ENCODE measurements around the gene DHRS7B. TPM values are rescaled to one million over a fixed set of nuclear protein-coding genes. Genes with fewer than 3 reads are reported as not detected.
"Not testable (repeated sequence)": the region's sequence is repeated elsewhere in the genome, so short reads cannot be mapped to it uniquely, and the experiment has no call there.

DHRS7B gene
- polyA plus RNA-seq, 1 donor (not counting 4 experiments of a cell fraction or from before 2014, with no cell fraction given) = 33.8 TPM

GRCh38 chr17:21082001-21082436 lies 44.7 kb upstream of the DHRS7B start:
- H3K79me2 ChIP-seq (ENCODE audit: control insufficient read depth, insufficient read depth, low read length) = no peaks in the 10 kb centered on the region
- no peak overlapping the region for H3K4me3 ChIP-seq (ENCODE audit: control insufficient read depth in 2 of 3, extremely low read depth in 1 of 3, insufficient read depth in 2 of 3, low read depth in 1 of 3, low read length in 3 of 3)
- FAIRE-seq (no peak), DNase-seq (ENCODE audit: low read depth, low spot score) (no peak)
- H3K4me1 ChIP-seq (ENCODE audit: control insufficient read depth, extremely low read depth, insufficient read depth, low read length) = no peaks in the 10 kb centered on the region
- H3K27me3 ChIP-seq (ENCODE audit: control insufficient read depth, extremely low read depth, insufficient read depth, low read length) = peaks cover 8% of the 10 kb centered on the region
- TF ChIP-seq EZH2 (IDR thresholded peaks at IDR 0.05; ENCODE audit: low read length) (no peak), CTCF (optimal IDR thresholded peaks at IDR 0.05 in 1 of 3, IDR thresholded peaks at IDR 0.05 in 1 of 3, conservative IDR thresholded peaks at IDR 0.05 in 1 of 3; ENCODE audit: extremely low read depth in 1 of 3, insufficient read depth in 2 of 3, low read length in 3 of 3) (no peak)
- H3K27ac ChIP-seq (ENCODE audit: control insufficient read depth, insufficient read depth, low read length) = no peak overlapping the region
- H3K9me3 ChIP-seq (ENCODE audit: control insufficient read depth, low read depth, low read length) = no peaks in the 10 kb centered on the region
- dilution Hi-C loops (cut with MboI; ENCODE audit: extremely low pct_ligation_motif_present, low sequenced_read_pairs) = no loop called here
- no peak overlapping the region for H3K9ac ChIP-seq (ENCODE audit: control insufficient read depth, extremely low read depth, insufficient read depth, low read length)
- no peaks in the 10 kb centered on the region for H3K36me3 ChIP-seq (ENCODE audit: control insufficient read depth in 2 of 2, extremely low read depth in 1 of 2, insufficient read depth in 2 of 2, low read length in 2 of 2)
- H2AFZ ChIP-seq (ENCODE audit: control insufficient read depth, low read length) = no peak overlapping the region
- no peaks in the 10 kb centered on the region for H4K20me1 ChIP-seq (ENCODE audit: control insufficient read depth, extremely low read depth, insufficient read depth, low read length)
- no peaks in the 10 kb centered on the region for H3K9me1 ChIP-seq (ENCODE audit: control insufficient read depth, extremely low read depth, insufficient read depth, low read length)
- H3K4me2 ChIP-seq (ENCODE audit: control insufficient read depth, extremely low read depth, insufficient read depth, low read depth, low read length) = no peak overlapping the region

GRCh38 chr17:21085280-21085679 lies 41.5 kb upstream of the DHRS7B start:
- H3K27ac ChIP-seq (ENCODE audit: control insufficient read depth, insufficient read depth, low read length); FAIRE-seq; dilution Hi-C loops (cut with MboI; ENCODE audit: extremely low pct_ligation_motif_present, low sequenced_read_pairs); H3K9me3 ChIP-seq (ENCODE audit: control insufficient read depth, low read depth, low read length); H3K4me2 ChIP-seq (ENCODE audit: control insufficient read depth, extremely low read depth, insufficient read depth, low read depth, low read length); H3K36me3 ChIP-seq (ENCODE audit: control insufficient read depth in 2 of 2, extremely low read depth in 1 of 2, insufficient read depth in 2 of 2, low read length in 2 of 2); DNase-seq (ENCODE audit: low read depth, low spot score); H3K79me2 ChIP-seq (ENCODE audit: control insufficient read depth, insufficient read depth, low read length); H3K9me1 ChIP-seq (ENCODE audit: control insufficient read depth, extremely low read depth, insufficient read depth, low read length); H3K27me3 ChIP-seq (ENCODE audit: control insufficient read depth, extremely low read depth, insufficient read depth, low read length); H3K4me3 ChIP-seq (ENCODE audit: control insufficient read depth in 2 of 3, extremely low read depth in 1 of 3, insufficient read depth in 2 of 3, low read depth in 1 of 3, low read length in 3 of 3); H2AFZ ChIP-seq (ENCODE audit: control insufficient read depth, low read length); H3K4me1 ChIP-seq (ENCODE audit: control insufficient read depth, extremely low read depth, insufficient read depth, low read length); H4K20me1 ChIP-seq (ENCODE audit: control insufficient read depth, extremely low read depth, insufficient read depth, low read length); H3K9ac ChIP-seq (ENCODE audit: control insufficient read depth, extremely low read depth, insufficient read depth, low read length): not testable (repeated sequence)

GRCh38 chr17:21085707-21086106 lies 41.1 kb upstream of the DHRS7B start:
- dilution Hi-C loops (cut with MboI; ENCODE audit: extremely low pct_ligation_motif_present, low sequenced_read_pairs) = no loop called here
- no peaks in the 10 kb centered on the region for H3K9me3 ChIP-seq (ENCODE audit: control insufficient read depth, low read depth, low read length)
- no peak for DNase-seq (ENCODE audit: low read depth, low spot score)
- FAIRE-seq = no peak
- H3K9me1 ChIP-seq (ENCODE audit: control insufficient read depth, extremely low read depth, insufficient read depth, low read length) = no peaks in the 10 kb centered on the region
- H2AFZ ChIP-seq (ENCODE audit: control insufficient read depth, low read length) = no peak overlapping the region
- no peaks in the 10 kb centered on the region for H3K27me3 ChIP-seq (ENCODE audit: control insufficient read depth, extremely low read depth, insufficient read depth, low read length)
- no peaks in the 10 kb centered on the region for H3K36me3 ChIP-seq (ENCODE audit: control insufficient read depth in 2 of 2, extremely low read depth in 1 of 2, insufficient read depth in 2 of 2, low read length in 2 of 2)
- H3K79me2 ChIP-seq (ENCODE audit: control insufficient read depth, insufficient read depth, low read length) = no peaks in the 10 kb centered on the region
- no peak overlapping the region for H3K9ac ChIP-seq (ENCODE audit: control insufficient read depth, extremely low read depth, insufficient read depth, low read length)
- no peak overlapping the region for H3K27ac ChIP-seq (ENCODE audit: control insufficient read depth, insufficient read depth, low read length)
- no peaks in the 10 kb centered on the region for H3K4me1 ChIP-seq (ENCODE audit: control insufficient read depth, extremely low read depth, insufficient read depth, low read length)
- H3K4me2 ChIP-seq (ENCODE audit: control insufficient read depth, extremely low read depth, insufficient read depth, low read depth, low read length) = no peak overlapping the region
- no peaks in the 10 kb centered on the region for H4K20me1 ChIP-seq (ENCODE audit: control insufficient read depth, extremely low read depth, insufficient read depth, low read length)
- TF ChIP-seq EZH2 (IDR thresholded peaks at IDR 0.05; ENCODE audit: low read length) (no peak), CTCF (optimal IDR thresholded peaks at IDR 0.05 in 1 of 3, IDR thresholded peaks at IDR 0.05 in 1 of 3, conservative IDR thresholded peaks at IDR 0.05 in 1 of 3; ENCODE audit: extremely low read depth in 1 of 3, insufficient read depth in 2 of 3, low read length in 3 of 3) (no peak)
- H3K4me3 ChIP-seq (ENCODE audit: control insufficient read depth in 2 of 3, extremely low read depth in 1 of 3, insufficient read depth in 2 of 3, low read depth in 1 of 3, low read length in 3 of 3) = no peak overlapping the region
